ENCODE measurements around the gene MBD5. TPM values are rescaled to one million over a fixed set of nuclear protein-coding genes. Genes with fewer than 3 reads are reported as not detected.
"Not testable (repeated sequence)": the region's sequence is repeated elsewhere in the genome, so short reads cannot be mapped to it uniquely, and the experiment has no call there.

MBD5 gene
- total and polyA plus RNA-seq, 2 experiments from 2014 or later = 12.1 to 23.4 TPM

- Histone ChIP-seq H3K79me2 (ENCODE audit: insufficient read depth) (peaks cover 100% of the 10 kb centered on the region), H3K9ac (no peak overlapping the region), H3K9me2 (ENCODE audit: insufficient read depth) (no peaks in the 10 kb centered on the region), H4K20me1 (ENCODE audit: insufficient read depth) (no peaks in the 10 kb centered on the region), H3K4me2 (ENCODE audit: unreplicated experiment) (no peak overlapping the region), H3K4me1 (ENCODE audit: insufficient read depth) (no peaks in the 10 kb centered on the region), H3K4me3 (no peak overlapping the region), H3K27me3 (replicated peaks; ENCODE audit: insufficient read depth) (no peaks in the 10 kb centered on the region), H3K27ac (no peak overlapping the region), H3K9me3 (ENCODE audit: low read depth) (no peaks in the 10 kb centered on the region), H3K36me3 (ENCODE audit: low read depth) (peaks cover 8% of the 10 kb centered on the region; the same call in 1 of the 2 replicates), H3F3A (ENCODE audit: insufficient read depth) (no peaks in the 10 kb centered on the region), H2AFZ (no peak overlapping the region)
- 87 to 88% methylated on average over 6 of the region's 6 CpGs for WGBS, 2 experiments (ENCODE audit: low coverage in 1 of 2, low lambda C conversion rate in 2 of 2, missing lambda C conversion rate in 2 of 2)
- no peak for TF ChIP-seq EZH2 (IDR thresholded peaks at IDR 0.05; ENCODE audit: insufficient read depth, poor library complexity, severe bottlenecking)
- TF ChIP-seq EZH2phosphoT487 (IDR thresholded peaks at IDR 0.05; ENCODE audit: insufficient read depth, low read depth) = no peak
- no peak for DNase-seq
- in situ Hi-C loops (cut with MboI) = no loop called here
Measured at GRCh38 chr2:148006249-148007007, 14.5 kb upstream of the MBD5 start.

- WGBS, 2 experiments (ENCODE audit: low coverage in 1 of 2, low lambda C conversion rate in 2 of 2, missing lambda C conversion rate in 2 of 2) = 85 to 90% methylated on average over 5 of the region's 5 CpGs
- no peaks in the 10 kb centered on the region for H3K9me2 ChIP-seq (ENCODE audit: insufficient read depth)
- H3K9me3 ChIP-seq (ENCODE audit: low read depth) = no peaks in the 10 kb centered on the region
- H3K4me2 ChIP-seq (ENCODE audit: unreplicated experiment) = no peak overlapping the region
- H2AFZ ChIP-seq = no peak overlapping the region
- H3K27ac ChIP-seq = no peak overlapping the region
- no peak for DNase-seq
- peaks cover 8% of the 10 kb centered on the region; the same call in 1 of the 2 replicates for H3K36me3 ChIP-seq (ENCODE audit: low read depth)
- TF ChIP-seq EZH2 (IDR thresholded peaks at IDR 0.05; ENCODE audit: insufficient read depth, poor library complexity, severe bottlenecking) (no peak), EZH2phosphoT487 (IDR thresholded peaks at IDR 0.05; ENCODE audit: insufficient read depth, low read depth) (no peak)
- H3K9ac ChIP-seq = no peak overlapping the region
- H4K20me1 ChIP-seq (ENCODE audit: insufficient read depth) = no peaks in the 10 kb centered on the region
- no peaks in the 10 kb centered on the region for H3K27me3 ChIP-seq (replicated peaks; ENCODE audit: insufficient read depth)
- no peak overlapping the region for H3K4me3 ChIP-seq
- H3F3A ChIP-seq (ENCODE audit: insufficient read depth) = no peaks in the 10 kb centered on the region
- in situ Hi-C loops (cut with MboI) = no loop called here
- no peaks in the 10 kb centered on the region for H3K4me1 ChIP-seq (ENCODE audit: insufficient read depth)
- peaks cover 100% of the 10 kb centered on the region for H3K79me2 ChIP-seq (ENCODE audit: insufficient read depth)
Measured at GRCh38 chr2:148007219-148007900, 13.5 kb upstream of the MBD5 start.

- H3K27ac ChIP-seq; H3K9me2 ChIP-seq (ENCODE audit: insufficient read depth); H3K36me3 ChIP-seq (ENCODE audit: low read depth); H3K4me2 ChIP-seq (ENCODE audit: unreplicated experiment); H3K27me3 ChIP-seq (replicated peaks; ENCODE audit: insufficient read depth); H3F3A ChIP-seq (ENCODE audit: insufficient read depth); in situ Hi-C loops (cut with MboI); H3K4me1 ChIP-seq (ENCODE audit: insufficient read depth); H3K9me3 ChIP-seq (ENCODE audit: low read depth); DNase-seq; H3K9ac ChIP-seq; H4K20me1 ChIP-seq (ENCODE audit: insufficient read depth); H3K4me3 ChIP-seq; H2AFZ ChIP-seq: not testable (repeated sequence)
- peaks cover 100% of the 10 kb centered on the region for H3K79me2 ChIP-seq (ENCODE audit: insufficient read depth)
- 92 to 96% methylated on average over 7 of the region's 7 CpGs for WGBS, 2 experiments (ENCODE audit: low coverage in 1 of 2, low lambda C conversion rate in 2 of 2, missing lambda C conversion rate in 2 of 2)
Measured at GRCh38 chr2:148008411-148008810, 12.5 kb upstream of the MBD5 start.

- H3F3A ChIP-seq (ENCODE audit: insufficient read depth) = no peaks in the 10 kb centered on the region
- no peak overlapping the region for H3K27ac ChIP-seq
- no peak overlapping the region for H3K9ac ChIP-seq
- no peaks in the 10 kb centered on the region for H3K9me3 ChIP-seq (ENCODE audit: low read depth)
- no peaks in the 10 kb centered on the region for H4K20me1 ChIP-seq (ENCODE audit: insufficient read depth)
- H3K4me3 ChIP-seq = no peak overlapping the region
- no peaks in the 10 kb centered on the region for H3K27me3 ChIP-seq (replicated peaks; ENCODE audit: insufficient read depth)
- no peak for DNase-seq
- H3K9me2 ChIP-seq (ENCODE audit: insufficient read depth) = no peaks in the 10 kb centered on the region
- H2AFZ ChIP-seq = no peak overlapping the region
- H3K36me3 ChIP-seq (ENCODE audit: low read depth) = no peaks in the 10 kb centered on the region
- TF ChIP-seq EZH2phosphoT487 (IDR thresholded peaks at IDR 0.05; ENCODE audit: insufficient read depth, low read depth) = no peak
- no peak for TF ChIP-seq EZH2 (IDR thresholded peaks at IDR 0.05; ENCODE audit: insufficient read depth, poor library complexity, severe bottlenecking)
- in situ Hi-C loops (cut with MboI) = no loop called here
- no peak overlapping the region for H3K4me2 ChIP-seq (ENCODE audit: unreplicated experiment)
- peaks cover 100% of the 10 kb centered on the region for H3K79me2 ChIP-seq (ENCODE audit: insufficient read depth)
- H3K4me1 ChIP-seq (ENCODE audit: insufficient read depth) = no peaks in the 10 kb centered on the region; the same call in 1 of the 2 replicates
- WGBS, 2 experiments (ENCODE audit: low coverage in 1 of 2, low lambda C conversion rate in 2 of 2, missing lambda C conversion rate in 2 of 2) = 97 to 100% methylated on average over 2 of the region's 2 CpGs
Measured at GRCh38 chr2:148013876-148014275, 7.0 kb upstream of the MBD5 start.
